ENCODE data around the gene TLK1. TPM values are rescaled to one million over a fixed set of nuclear protein-coding genes. Genes with fewer than 3 reads are reported as not detected.

The TLK1 gene
- polyA plus RNA-seq, 1 donor from 2014 or later, result 33.1 TPM

GRCh38 chr2:171201271-171201670, 40.6 kb upstream of the TLK1 start:
- no peaks in the 10 kb centered on the region for H3K9me3 ChIP-seq (ENCODE audit: low read length)

GRCh38 chr2:171200469-171200868, 39.8 kb upstream of the TLK1 start:
- no peaks in the 10 kb centered on the region for H3K9me2 ChIP-seq (ENCODE audit: insufficient read depth, low read length)
- H3F3A ChIP-seq (ENCODE audit: insufficient read depth, low read length, poor library complexity, severe bottlenecking), result no peaks in the 10 kb centered on the region
- H2AFZ ChIP-seq (ENCODE audit: low read depth, low read length), result no peak overlapping the region
- TF ChIP-seq, protein P1, sequence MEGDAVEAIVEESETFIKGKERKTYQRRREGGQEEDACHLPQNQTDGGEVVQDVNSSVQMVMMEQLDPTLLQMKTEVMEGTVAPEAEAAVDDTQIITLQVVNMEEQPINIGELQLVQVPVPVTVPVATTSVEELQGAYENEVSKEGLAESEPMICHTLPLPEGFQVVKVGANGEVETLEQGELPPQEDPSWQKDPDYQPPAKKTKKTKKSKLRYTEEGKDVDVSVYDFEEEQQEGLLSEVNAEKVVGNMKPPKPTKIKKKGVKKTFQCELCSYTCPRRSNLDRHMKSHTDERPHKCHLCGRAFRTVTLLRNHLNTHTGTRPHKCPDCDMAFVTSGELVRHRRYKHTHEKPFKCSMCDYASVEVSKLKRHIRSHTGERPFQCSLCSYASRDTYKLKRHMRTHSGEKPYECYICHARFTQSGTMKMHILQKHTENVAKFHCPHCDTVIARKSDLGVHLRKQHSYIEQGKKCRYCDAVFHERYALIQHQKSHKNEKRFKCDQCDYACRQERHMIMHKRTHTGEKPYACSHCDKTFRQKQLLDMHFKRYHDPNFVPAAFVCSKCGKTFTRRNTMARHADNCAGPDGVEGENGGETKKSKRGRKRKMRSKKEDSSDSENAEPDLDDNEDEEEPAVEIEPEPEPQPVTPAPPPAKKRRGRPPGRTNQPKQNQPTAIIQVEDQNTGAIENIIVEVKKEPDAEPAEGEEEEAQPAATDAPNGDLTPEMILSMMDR (IDR thresholded peaks at IDR 0.05; ENCODE audit: poor library complexity, severe bottlenecking), result no peak
- TF ChIP-seq RAD21 (conservative IDR thresholded peaks at IDR 0.05) (no peak), MXI1 (conservative IDR thresholded peaks at IDR 0.05; ENCODE audit: poor library complexity, severe bottlenecking) (no peak)
- no peaks in the 10 kb centered on the region for H3K27me3 ChIP-seq (ENCODE audit: insufficient read depth, low read depth, low read length)
- H3K36me3 ChIP-seq (ENCODE audit: insufficient read depth, low read length), result no peaks in the 10 kb centered on the region
- no peaks in the 10 kb centered on the region for H4K20me1 ChIP-seq (ENCODE audit: insufficient read depth)
- no peak overlapping the region for H3K27ac ChIP-seq (ENCODE audit: low read length)
- H3K4me3 ChIP-seq (ENCODE audit: low read length), result no peak overlapping the region
- H3K4me2 ChIP-seq (ENCODE audit: low read length), result no peak overlapping the region
- no peaks in the 10 kb centered on the region for H3K79me2 ChIP-seq (replicated peaks; ENCODE audit: insufficient read depth, low read length)
- H3K9ac ChIP-seq (ENCODE audit: low read length), result no peak overlapping the region
- no peaks in the 10 kb centered on the region for H3K9me3 ChIP-seq (ENCODE audit: low read length)

More at GRCh38 chr2:171201271-171201670, 40.6 kb upstream of the TLK1 start:
- Histone ChIP-seq H3K9me2 (ENCODE audit: insufficient read depth, low read length) (no peaks in the 10 kb centered on the region), H3K4me2 (ENCODE audit: low read length) (no peak overlapping the region), H2AFZ (ENCODE audit: low read depth, low read length) (no peak overlapping the region), H4K20me1 (ENCODE audit: insufficient read depth) (no peaks in the 10 kb centered on the region), H3K79me2 (replicated peaks; ENCODE audit: insufficient read depth, low read length) (no peaks in the 10 kb centered on the region), H3F3A (ENCODE audit: insufficient read depth, low read length, poor library complexity, severe bottlenecking) (no peaks in the 10 kb centered on the region), H3K27ac (ENCODE audit: low read length) (no peak overlapping the region), H3K27me3 (ENCODE audit: insufficient read depth, low read depth, low read length) (no peaks in the 10 kb centered on the region), H3K9ac (ENCODE audit: low read length) (no peak overlapping the region), H3K36me3 (ENCODE audit: insufficient read depth, low read length) (no peaks in the 10 kb centered on the region), H3K4me3 (ENCODE audit: low read length) (no peak overlapping the region)
- TF ChIP-seq REST (IDR thresholded peaks at IDR 0.05; ENCODE audit: borderline replicate concordance), result no peak

- no peaks in the 10 kb centered on the region for H3K79me2 ChIP-seq (replicated peaks; ENCODE audit: insufficient read depth, low read length)
- no peaks in the 10 kb centered on the region for H3F3A ChIP-seq (ENCODE audit: insufficient read depth, low read length, poor library complexity, severe bottlenecking)
- no peak overlapping the region for H3K9ac ChIP-seq (ENCODE audit: low read length)
- no peak overlapping the region for H2AFZ ChIP-seq (ENCODE audit: low read depth, low read length)
- no peaks in the 10 kb centered on the region for H3K9me2 ChIP-seq (ENCODE audit: insufficient read depth, low read length)
- H3K9me3 ChIP-seq (ENCODE audit: low read length), result no peaks in the 10 kb centered on the region
- no peaks in the 10 kb centered on the region for H3K36me3 ChIP-seq (ENCODE audit: insufficient read depth, low read length)
- H3K4me3 ChIP-seq (ENCODE audit: low read length), result no peak overlapping the region
- H4K20me1 ChIP-seq (ENCODE audit: insufficient read depth), result no peaks in the 10 kb centered on the region
- H3K27me3 ChIP-seq (ENCODE audit: insufficient read depth, low read depth, low read length), result no peaks in the 10 kb centered on the region
- H3K4me2 ChIP-seq (ENCODE audit: low read length), result no peak overlapping the region
- no peak overlapping the region for H3K27ac ChIP-seq (ENCODE audit: low read length)
- TF ChIP-seq EZH2 (IDR thresholded peaks at IDR 0.05; ENCODE audit: borderline replicate concordance, insufficient read depth, low read length, poor library complexity, severe bottlenecking) (no peak), RAD21 (conservative IDR thresholded peaks at IDR 0.05) (no peak), SMC3 (conservative IDR thresholded peaks at IDR 0.05; ENCODE audit: poor library complexity) (no peak), EP300 (conservative IDR thresholded peaks at IDR 0.05; ENCODE audit: poor library complexity, severe bottlenecking) (no peak), REST (IDR thresholded peaks at IDR 0.05; ENCODE audit: borderline replicate concordance) (no peak), MXI1 (conservative IDR thresholded peaks at IDR 0.05; ENCODE audit: poor library complexity, severe bottlenecking) (no peak), TAF1 (IDR thresholded peaks at IDR 0.05; ENCODE audit: low read depth) (no peak), POLR2AphosphoS5 (IDR thresholded peaks at IDR 0.05) (no peak)
- TF ChIP-seq, protein P1 (IDR thresholded peaks at IDR 0.05; ENCODE audit: poor library complexity, severe bottlenecking), result no peak
Observed at GRCh38 chr2:171191021-171191420, 30.3 kb upstream of the TLK1 start.

Data from neural cell (in vitro differentiated cells).